GM04503 (cell line): ENCODE data around the gene CRPPA.
"Not testable (repeated sequence)": the region's sequence is repeated elsewhere in the genome, so short reads cannot be mapped to it uniquely, and the experiment has no call there.

ENCODE experiments used
- DNase-seq: peaks from one replicate; pipeline ENCODE4 v3.0.0-alpha.2; 2012; ENCODE audit warnings: low read depth

The CRPPA gene

GRCh38 chr7:16397501-16398145 lies 23.7 kb downstream of the CRPPA start:
- DNase-seq: no peak

- no peak for DNase-seq
These were observed 24.4 kb downstream of the CRPPA start for GRCh38 chr7:16396766-16397500.

- no peak for DNase-seq
These were observed 26.2 kb downstream of the CRPPA start for GRCh38 chr7:16395121-16395520.

- no peak for DNase-seq
These were observed 27.4 kb downstream of the CRPPA start for GRCh38 chr7:16393862-16394422.

GRCh38 chr7:16392990-16393523 lies 28.3 kb downstream of the CRPPA start:
- no peak for DNase-seq

GRCh38 chr7:16383786-16384185 lies 37.6 kb downstream of the CRPPA start:
- DNase-seq: not testable (repeated sequence)

- DNase-seq: not testable (repeated sequence)
These were observed 38.2 kb downstream of the CRPPA start for GRCh38 chr7:16383103-16383502.
